Tibial nerve (tissue), 4 donors: ENCODE results near the gene PMPCA.

Experiments used
- CTCF ChIP-seq, 5 experiments: fragments of 200-600 bp in 3 of 5; fragments of 450-650 bp in 2 of 5; sonication (generic) in 3 of 5; IDR thresholded peaks; one replicate each; pipeline ENCODE4 v1.5.1; 2016 to 2019; ENCODE audit warnings: antibody characterized with exemption in 5 of 5, mild to moderate bottlenecking in 3 of 5, moderate library complexity in 2 of 5
- EP300 ChIP-seq, 2 donors: sonication (generic); formaldehyde crosslinking; IDR thresholded peaks; one replicate each; pipeline ENCODE4 v1.6.1; 2017; ENCODE audit warnings: antibody characterized with exemption in 2 of 2, mild to moderate bottlenecking in 1 of 2
- POLR2A ChIP-seq, 2 donors: fragments of 450-650 bp; IDR thresholded peaks; one replicate each; pipeline ENCODE4 v1.6.1; 2017; ENCODE audit warnings: antibody characterized with exemption in 2 of 2, mild to moderate bottlenecking in 2 of 2, moderate library complexity in 2 of 2

DNA sequence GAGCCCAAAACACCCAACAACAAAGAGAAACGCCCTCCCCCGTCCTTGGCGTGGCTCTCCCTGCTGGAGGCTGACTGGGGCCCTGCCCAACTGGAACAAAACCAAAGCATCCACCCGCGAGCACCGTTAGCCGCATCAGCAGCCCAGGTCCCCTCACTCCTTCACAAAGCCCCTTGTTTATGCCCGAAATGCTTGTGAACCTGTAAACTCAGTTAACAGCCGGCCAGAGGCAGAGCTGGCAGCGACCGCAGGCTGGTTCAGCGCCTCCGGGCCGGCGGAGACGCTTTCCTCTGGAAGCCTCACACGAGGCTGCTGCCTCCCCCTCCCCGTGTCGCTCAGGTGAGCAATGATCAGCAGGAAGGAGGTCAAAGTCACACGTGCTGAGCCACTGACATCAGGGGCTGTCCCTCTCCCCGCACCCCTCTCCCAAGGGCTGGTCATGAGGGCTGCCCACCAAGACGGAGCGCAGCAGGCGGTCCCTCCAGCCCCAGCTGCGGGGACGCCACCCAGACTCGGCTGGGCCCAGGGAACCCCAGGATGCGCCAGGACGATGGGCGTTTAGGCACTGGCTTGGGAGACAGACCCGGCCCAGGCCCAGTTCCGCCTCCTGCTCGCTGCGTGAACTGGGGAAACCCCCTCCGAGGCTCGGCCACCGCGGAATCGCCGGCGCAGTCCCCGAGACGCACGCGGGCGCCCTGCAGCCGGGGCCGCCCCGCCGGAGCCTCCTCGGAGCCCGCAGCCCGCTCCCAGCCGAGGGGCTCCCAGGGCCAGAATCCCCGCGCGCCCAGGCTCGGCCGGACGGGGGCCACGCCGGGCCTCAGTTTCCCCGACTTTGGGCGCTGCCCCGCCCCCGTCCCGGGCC, 11.1 kb upstream of the PMPCA start:
- no peak for TF ChIP-seq CTCF (IDR thresholded peaks at IDR 0.05)
- no peak for TF ChIP-seq POLR2A (IDR thresholded peaks at IDR 0.05)
- TF ChIP-seq EP300 (IDR thresholded peaks at IDR 0.05) = no peak
